HG02610 (cell line): ENCODE data around the gene MFF.
"Not testable (repeated sequence)": the region's sequence is repeated elsewhere in the genome, so short reads cannot be mapped to it uniquely, and the experiment has no call there.

ENCODE experiments used
- ATAC-seq: cut with Tn5 transposase; IDR thresholded peaks from one replicate; pipeline ENCODE4 v1.9.1; 2021; ENCODE audit warnings: mild to moderate bottlenecking, moderate library complexity; ENCODE audit not compliant: unreplicated experiment

The MFF gene

GRCh38 chr2:227376656-227377396 lies 51.8 kb downstream of the MFF start:
- no peak for ATAC-seq

- ATAC-seq: no peak
Measured at GRCh38 chr2:227377467-227378351, 52.7 kb downstream of the MFF start.

DNA sequence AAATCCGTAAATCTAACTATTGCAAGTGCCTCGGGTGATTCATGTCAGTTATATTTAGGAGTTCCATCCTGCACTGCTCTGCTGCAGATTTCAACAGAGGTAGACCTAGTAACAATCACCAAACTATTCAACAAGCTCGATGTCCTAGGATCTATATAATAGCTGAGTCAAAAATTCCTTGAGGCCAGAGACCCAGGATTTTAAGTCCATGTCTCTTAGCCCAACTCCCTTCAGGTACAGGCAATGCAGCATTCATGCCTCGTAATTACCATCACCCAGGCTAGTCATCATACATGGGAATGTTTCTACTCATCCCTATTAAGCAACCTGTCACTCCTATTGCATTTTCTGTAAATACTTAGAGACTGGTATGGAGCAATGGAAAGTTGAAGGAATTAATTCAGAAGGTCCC lies 53.3 kb downstream of the MFF start:
- no peak for ATAC-seq

- ATAC-seq: no peak
Measured at GRCh38 chr2:227379095-227379494, 54.0 kb downstream of the MFF start, which contains the start of gene TM4SF20. Gene TM4SF20, minus strand, starts transcription at chr2:227379306. Its CDS starts 38 bp downstream, at chr2:227379268.

- not testable (repeated sequence) for ATAC-seq
Measured at GRCh38 chr2:227382241-227382835, 57.3 kb downstream of the MFF start.

- ATAC-seq: no peak
Measured at GRCh38 chr2:227383686-227384085, 58.6 kb downstream of the MFF start.

DNA sequence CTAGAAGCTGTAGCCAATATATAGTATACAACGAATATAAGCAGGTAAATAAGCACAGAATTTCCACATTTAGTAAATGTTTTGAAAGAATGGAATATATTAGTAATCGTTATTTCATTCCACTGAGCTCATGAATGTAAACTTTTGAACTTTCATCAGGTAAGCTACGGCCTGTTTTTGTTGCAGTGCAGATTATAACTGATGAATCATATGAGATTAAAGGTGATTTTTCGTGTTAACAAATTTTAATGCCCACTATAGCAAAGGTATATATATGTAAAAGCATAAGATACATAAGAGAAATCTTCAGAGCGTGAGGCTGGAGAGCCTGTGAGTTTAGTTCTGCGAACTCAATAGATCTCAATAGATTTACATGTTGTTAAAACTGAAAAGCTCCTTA lies 61.6 kb downstream of the MFF start:
- no peak for ATAC-seq

GRCh38 chr2:227387583-227387982 lies 62.5 kb downstream of the MFF start, which contains the start of gene SCYGR1:
Gene SCYGR1, minus strand, starts transcription at chr2:227387949. Its CDS starts 0 bp downstream, at chr2:227387949.
- ATAC-seq: not testable (repeated sequence)

DNA sequence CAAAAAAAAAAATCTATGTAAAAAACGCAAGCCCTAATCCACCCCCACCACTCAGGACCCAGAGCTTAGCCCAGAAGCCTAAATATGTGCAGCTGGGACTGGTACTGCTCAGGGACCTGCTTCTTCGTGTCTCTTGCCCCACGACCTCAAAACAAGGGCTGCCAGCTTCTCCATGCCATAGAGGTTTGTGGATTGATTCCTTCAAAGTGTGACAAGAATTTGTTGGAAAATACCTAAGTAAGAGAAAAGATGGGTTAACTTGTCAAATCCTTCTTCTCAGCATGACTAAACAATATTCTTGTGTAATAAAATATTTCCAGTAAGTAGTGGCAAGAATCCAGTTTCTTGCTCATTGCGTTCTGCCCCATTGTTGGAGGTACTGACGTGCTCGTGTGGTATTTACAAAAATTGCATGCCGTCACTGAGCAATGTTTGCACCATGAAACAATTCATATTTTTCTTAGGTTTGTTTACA lies 63.5 kb downstream of the MFF start:
- ATAC-seq: no peak

DNA sequence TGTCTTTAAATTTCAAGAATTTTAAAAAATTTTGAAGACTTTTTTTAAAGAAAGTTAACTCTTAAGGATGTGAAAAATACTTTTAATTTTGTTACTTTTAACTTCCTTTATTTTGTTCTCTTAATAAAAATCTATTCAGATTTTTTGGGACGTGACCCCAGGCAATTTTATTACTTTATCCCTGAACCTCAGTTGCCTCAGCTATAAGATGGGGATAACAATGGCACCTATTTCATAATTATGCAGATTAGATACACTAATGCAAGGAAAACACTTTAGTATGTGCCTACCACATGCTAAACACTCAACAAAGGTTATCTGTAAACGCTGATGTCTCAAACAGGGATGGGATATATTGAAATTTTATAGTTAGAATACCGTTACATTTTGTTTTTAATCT lies 64.2 kb downstream of the MFF start:
- no peak for ATAC-seq

DNA sequence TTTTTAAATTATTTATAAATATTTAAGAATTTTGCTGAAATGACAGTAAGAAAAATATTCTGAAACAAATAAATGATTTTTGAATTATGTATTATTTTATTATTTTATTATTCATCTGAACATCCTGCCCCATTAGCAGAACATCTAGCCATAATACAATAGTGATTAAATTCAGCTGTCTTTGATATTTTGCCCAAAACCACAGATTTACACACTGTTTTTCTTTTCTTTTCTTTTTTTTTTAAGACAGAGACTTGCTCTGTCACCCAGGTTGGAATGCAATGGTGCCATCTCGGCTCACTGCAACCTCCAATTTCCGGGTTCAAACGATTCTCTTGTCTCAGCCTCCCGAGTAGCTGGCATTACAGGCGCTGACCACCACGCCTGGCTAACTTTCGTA lies 64.6 kb downstream of the MFF start:
- no peak for ATAC-seq

DNA sequence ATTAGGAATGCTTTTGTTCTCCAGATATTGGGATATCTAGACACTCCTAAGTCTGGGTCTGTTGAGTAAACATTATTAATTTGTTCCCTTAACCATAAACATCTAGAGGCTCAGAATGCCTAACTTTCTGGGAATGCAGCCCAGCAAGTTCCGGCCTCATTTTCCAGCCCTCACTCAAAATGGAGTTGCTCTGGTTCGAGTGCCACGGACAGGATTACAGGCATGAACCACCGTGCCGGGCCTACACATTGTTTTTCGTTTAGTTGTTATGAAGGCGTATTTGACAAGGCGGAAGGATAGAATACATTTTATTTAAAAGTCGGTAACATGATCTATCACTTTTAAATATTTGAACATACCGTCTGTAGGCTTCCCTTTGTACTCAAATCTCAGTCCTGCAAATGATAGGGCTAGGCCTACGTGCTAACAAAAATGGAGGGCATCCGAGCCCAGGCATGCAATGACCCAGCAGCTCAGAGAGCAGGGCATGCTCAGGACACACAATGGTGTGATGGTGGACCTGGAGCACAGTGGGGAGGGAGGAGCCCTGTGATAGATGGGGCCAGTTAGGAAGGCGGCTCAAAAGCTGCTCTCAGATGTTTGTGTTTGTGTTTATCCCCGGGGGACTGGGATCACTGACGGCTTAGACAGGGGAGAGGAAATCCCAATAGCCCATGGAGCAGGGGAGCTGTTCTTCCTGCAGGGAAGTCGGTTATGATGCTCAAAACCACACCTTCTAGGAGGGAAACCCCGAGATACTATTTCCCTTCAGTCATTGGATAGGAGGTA lies 65.6 kb downstream of the MFF start:
- no peak for ATAC-seq

- no peak for ATAC-seq
Measured at GRCh38 chr2:227394401-227394800, 69.3 kb downstream of the MFF start.

DNA sequence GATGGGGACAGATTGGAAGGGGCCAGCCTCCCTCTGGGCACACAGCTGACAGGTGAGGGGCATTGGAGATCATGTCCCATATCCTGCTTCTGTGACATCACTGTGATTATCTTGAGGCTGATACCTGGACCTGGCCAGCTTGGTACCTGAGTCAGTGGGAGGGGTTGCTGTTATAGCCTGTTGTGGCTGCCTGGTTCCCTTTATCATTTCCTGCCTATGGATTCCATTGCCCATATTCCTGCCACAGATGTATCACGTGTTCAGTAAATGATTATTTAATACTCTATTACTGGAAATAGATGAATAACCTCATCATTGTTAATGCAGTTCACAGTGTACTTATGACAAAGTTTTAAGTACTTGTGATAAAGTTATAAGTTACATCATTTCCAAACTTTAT lies 70.5 kb downstream of the MFF start:
- ATAC-seq: no peak

DNA sequence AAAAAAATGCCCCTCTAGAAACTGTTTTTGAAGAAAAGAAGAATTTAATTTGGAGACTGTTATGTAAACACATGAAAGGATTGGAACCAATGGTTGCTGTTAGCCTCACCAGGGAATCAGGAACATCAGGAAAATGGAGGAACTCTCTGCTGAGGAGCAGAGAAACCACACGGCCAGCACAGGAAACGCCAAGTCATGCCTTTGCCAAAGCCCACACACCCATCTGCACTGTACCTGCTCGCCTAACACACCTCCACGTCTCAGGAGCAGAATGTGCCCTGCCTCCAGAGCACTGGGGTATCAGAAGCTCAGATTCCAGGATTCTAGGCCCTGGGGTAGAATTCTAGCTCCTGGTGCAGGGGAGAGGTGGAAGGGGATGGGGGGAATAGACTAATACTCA lies 72.5 kb downstream of the MFF start:
- ATAC-seq: no peak

- no peak for ATAC-seq
Measured at GRCh38 chr2:227398684-227399670, 73.9 kb downstream of the MFF start.

DNA sequence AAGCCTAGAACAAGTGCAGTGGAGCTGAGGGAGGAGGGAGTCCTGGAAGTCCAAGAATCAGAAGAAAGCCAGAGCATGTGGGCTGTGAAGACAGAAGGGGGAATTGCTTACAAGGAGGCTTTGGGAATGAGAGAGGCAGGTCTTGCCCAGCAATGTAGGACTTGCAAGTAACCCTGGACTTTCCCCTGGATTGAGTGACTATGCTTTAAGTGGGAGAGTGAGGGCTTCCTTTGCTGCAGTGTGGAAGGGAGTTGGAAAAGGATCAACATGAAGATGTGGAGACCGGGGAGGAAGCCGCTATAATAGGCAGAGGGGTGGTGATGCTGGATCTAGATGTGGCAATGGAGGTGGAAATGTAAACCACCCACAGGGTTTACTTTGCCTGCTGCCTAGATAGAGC lies 76.5 kb downstream of the MFF start:
- ATAC-seq: no peak

- ATAC-seq: no peak
Measured at GRCh38 chr2:227402321-227402720, 77.3 kb downstream of the MFF start.

- peak; percentile 50 for ATAC-seq
Measured at GRCh38 chr2:227402959-227403358, 77.9 kb downstream of the MFF start.
